Stimulated activated CD8-positive, alpha-beta memory T cell treated with anti-CD3 and anti-CD28 coated beads, Interleukin-7, amount 100 ng/mL, for 4 hours (primary cell): ENCODE results near the gene SLX1A.
"Not testable (repeated sequence)": the region's sequence is repeated elsewhere in the genome, so short reads cannot be mapped to it uniquely, and the experiment has no call there.

ENCODE experiments used
- DNase-seq, 2 donors: peaks; one replicate each; pipeline ENCODE4 v3.0.0-alpha.2; 2020; ENCODE audit warnings: low read depth in 2 of 2

SLX1A gene

DNA sequence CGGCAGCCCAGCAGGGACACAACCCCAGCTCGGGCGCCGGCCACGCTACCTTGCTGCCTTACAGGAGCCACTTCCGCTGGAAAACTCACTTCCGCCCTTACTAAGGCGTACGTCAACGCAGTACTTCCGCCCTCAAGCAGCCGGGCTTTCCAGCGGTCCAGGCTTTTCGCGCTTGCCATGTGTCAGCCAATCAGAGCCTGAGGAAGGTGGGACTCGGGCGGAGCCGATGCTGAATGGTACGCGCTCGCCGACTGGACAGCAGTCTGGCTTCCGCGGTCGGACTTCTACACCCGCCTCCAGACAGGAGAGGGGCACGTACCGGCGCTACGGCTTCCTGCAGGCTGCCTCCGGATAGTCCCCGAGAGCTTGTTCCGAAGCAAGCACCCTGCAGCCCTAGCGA, at the start of gene SLX1A, which contains the start of gene BOLA2B:
Gene SLX1A (plus strand): TSS at position 261 of the 400 bp plus-strand sequence. CDS start 210 bp downstream, outside the sequence.
Gene BOLA2B (minus strand): TSS at position 52 of the 400 bp plus-strand sequence. CDS start 71 bp downstream, outside the sequence.
- DNase-seq = not testable (repeated sequence)

DNA sequence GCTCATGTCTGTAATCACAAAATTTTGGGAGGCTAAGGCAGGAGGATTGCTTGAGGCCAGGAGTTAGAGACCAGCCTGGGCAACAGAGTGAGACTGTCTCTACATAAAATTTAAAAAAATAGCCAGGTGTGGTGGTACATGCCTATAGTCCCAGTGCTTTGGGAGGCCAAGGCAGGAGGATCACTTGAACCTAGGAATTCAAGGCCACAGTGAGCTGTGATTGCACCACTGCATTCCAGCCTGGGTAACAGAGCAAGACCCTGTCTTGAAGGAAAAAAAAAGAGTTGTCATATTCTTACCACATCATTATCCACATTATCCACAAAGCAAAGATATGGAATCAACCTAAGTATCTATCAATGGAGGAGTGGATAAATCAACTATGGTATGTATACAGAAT, 49.7 kb upstream of the SLX1A start:
- no peak for DNase-seq

DNA sequence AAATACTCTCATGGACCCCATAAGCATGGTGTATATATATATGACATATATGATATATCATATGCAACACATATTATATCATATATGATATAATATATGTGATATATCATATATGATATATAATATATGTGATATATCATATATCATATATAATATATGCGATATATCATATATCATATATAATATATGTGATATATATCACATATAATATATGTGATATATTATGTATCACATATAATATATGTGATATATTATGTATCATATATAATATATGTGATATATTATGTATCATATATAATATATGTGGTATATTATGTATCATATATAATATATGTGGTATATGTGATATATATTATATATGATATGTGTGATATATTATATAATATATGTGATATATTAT, 48.8 kb upstream of the SLX1A start:
- no peak for DNase-seq

DNA sequence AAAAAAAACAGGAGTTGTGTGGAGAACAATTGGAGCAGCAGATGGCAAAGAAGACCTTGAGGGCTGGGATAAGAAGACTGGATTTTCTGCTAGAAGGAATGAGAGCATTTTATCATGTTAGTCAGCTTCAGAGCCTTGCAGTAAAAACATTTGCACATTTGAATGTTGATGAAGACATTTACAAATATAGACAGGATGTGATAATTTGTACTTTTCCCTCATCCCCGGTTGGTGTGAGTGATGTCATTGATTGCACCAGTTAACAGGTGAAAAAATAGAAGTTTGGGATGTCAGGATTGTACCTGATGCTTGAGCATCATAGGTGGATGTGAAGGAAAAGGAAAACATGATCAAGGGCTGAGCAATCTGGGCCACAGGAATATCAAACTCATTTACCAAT, 48.0 kb upstream of the SLX1A start:
- no peak for DNase-seq

DNA sequence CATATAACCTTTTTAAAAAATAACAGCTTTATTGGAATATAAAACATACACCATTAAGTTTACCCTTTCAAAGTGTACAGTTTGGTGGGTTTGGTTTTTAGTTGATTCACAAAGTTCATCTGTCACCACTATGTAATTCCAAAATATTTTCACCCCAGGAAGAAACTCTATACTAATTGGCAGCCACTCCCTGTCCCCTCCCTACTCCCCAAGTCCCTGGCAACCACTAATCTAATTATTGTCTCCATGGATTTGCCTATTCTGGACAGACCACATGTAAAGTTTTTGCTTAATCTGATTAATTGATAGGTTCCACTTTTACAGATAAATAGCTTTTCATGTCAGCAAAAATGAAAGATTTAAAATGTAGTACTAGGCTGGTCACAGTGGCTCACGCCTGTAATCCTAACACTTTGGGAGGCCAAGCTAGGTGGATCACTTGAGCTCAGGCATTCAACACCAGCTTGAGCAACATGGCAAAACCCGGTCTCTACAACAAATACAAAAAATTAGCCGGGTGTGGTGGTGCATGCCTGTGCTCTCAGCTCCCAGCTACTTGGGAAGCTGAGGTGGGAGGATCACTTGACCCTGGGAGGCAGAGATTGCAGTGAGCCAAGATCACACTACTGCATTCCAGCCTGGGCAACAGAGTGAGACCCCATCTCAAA, 45.7 kb upstream of the SLX1A start:
- DNase-seq = no peak

DNA sequence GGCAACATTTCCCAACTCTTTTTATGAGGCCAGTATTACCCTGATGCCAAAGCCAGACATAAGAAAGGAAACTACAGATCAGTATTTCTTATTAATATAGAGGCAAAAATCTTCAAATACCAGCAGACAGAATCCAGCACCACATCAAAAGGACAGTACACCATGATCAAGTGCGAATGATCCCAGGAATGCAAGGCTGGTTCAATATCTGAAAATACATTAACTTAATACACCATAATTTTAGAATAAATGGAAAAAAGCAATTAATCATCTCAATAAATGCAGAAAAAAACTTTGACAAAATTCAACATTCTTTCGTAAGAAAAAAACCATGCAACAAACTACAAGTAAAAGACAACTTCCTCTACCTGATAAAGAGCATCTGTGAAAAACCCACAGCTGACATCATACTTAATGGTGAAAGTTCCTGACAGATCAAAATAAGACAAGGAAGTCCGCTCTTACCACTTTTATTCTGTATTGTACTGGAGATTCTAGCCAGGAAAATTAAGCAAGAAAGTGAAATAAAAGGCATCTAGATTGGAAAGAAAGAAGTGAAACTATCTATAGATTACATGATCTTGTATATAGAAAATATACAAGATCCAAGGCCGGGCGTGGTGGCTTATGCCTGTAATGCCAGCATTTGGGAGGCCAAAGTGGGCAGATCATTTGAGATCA, 44.3 kb upstream of the SLX1A start:
- DNase-seq = no peak

DNA sequence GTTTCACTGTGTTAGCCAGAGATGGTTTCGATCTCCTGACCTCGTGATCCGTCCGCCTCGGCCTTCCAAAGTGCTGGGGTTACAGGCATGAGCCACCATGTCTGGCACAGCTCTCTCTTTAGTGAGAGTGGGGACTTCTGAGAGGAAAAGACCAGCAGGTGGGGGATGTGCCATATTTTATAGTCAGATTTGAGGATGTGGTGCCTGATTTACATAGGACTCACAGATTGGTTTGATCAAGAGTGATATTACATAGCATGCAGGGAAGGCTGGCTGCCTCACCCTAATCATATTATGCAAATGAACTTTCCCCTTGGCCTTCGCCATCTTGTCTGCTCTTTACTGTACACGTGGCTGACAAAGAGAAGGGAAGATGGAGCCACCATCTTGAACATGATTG, 42.6 kb upstream of the SLX1A start:
- DNase-seq = no peak

DNA sequence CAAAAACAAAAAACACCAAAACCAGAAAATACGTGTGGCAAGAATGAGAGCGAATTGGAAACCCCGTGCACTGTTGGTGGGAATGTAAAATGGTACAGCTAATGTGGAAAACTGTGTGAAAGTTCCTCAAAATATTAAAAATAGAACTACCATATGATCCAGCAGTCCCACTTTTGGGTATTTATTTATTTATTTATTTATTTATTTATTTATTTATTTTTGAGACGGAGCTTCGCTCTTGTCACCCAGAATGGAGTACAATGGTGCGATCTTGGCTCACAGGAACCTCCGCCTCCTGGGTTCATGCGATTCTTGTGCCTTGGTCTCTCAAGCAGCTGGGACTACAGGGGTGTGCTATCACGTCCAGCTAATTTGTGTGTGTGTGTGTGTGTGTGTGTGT, 41.2 kb upstream of the SLX1A start:
- no peak for DNase-seq

DNA sequence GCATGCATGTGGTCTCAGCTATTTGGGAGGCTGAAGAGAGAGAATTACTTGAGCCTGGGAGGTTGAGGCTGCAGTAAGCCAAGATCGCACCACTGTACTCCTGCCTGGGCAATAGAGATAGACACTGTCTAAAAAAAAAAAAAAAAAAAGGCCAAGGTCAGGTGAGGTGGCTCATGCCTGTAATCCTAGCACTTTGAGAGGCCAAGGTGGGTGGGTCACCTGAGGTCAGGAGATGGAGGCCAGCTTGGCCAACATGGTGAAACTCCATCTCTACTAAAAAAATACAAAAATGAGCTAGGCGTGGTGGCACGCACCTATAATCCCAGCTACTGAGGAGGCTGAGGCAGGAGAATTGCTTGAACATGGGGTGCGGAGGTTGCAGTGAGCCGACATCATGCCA, 38.5 kb upstream of the SLX1A start:
- DNase-seq = no peak

DNA sequence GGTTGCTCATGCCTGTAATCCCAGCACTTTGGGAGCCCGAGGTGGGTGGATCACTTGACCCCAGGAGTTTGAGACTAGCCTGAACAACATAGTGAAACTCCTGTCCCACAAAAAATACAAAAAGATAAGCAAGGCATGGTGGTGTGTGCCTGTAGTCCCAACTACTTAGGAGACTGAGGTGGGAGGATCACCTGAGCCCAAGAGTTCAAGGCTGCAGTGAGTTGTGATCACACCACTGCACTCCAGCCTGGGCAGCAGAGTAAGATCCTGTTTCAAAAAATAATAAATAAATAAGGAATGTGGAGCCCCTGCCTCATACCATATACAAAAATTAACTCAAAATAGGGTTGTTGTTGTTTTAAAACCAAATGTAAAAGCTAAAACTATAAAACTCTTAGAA, 36.5 kb upstream of the SLX1A start:
- no peak for DNase-seq

DNA sequence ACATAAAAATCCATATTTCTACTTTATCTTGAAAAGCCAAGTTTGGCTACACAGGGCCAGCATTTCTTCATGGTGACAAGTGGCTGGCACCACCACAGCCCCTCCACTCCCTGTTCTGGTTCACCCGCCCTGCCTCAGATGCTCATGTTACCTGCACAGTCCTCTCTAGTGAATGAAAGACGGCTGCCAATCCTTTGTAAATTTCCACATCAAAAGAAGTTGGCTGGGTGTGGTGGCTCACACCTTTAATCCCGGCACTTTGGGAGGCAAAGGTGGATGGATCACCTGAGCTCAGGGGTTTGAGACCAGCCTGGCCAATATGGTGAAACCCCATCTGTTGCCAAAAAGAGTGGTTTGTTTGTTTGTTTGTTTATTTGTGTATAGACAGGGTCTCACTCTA, 30.1 kb upstream of the SLX1A start:
- DNase-seq = no peak

DNA sequence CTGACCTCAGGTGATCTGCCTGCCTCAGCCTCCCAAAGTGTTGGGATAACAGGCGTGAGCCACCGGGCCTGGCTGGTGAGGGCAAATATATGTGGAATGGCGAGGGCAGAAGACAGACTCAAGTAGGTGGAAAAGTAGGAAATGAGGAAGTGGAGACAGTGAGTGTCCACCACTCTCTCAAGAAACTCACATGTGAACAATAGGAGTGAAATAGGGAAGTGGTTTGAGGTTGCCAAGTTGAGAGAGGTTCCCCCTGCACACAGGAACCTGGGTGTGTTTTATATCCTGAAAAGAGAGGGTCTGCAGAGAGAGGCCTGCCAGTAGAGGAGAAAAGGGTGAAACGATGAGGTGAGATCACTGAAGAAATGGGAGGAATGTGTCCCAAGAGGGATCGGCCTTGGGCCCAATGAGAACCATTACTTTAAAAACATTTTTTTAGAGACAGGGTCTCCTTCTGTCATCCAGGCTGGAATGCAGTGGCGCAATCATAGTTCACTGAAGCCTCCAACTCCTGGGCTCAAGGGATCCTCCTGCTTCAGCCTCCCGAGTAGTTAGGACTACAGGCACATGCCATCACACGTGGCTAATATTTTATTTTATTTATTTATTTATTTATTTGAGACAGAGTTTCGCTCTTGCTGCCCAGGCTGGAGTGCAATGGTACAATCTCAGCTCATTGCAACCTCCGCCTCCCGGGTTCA, 27.3 kb upstream of the SLX1A start:
- no peak for DNase-seq

DNA sequence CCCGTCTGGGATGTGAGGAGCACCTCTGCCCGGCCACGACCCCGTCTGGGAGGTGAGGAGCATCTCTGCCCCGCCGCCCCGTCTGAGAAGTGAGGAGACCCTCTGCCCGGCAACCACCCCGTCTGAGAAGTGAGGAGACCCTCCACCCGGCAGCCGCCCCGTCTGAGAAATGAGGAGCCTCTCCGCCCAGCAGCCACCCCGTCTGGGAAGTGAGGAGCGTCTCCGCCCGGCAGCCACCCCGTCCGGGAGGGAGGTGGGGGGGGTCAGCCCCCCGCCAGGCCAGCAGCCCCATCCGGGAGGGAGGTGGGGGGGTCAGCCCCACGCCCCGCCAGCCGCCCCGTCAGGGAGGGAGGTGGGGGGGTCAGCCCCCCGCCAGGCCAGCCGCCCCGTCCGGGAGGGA, 24.9 kb upstream of the SLX1A start:
- DNase-seq = not testable (repeated sequence)

DNA sequence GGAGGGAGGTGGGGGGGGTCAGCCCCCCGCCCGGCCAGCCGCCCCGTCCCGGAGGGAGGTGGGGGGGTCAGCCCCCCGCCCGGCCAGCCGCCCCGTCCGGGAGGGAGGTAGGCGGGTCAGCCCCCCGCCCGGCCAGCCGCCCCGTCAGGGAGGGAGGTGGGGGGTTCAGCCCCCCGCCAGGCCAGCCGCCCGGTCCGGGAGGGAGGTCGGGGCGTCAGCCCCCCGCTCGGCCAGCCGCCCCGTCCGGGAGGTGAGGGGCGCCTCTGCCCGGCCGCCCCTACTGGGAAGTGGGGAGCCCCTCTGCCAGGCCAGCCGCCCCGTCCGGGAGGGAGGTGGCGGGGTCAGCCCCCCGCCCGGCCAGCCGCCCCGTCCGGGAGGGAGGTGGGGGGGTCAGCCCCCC, 24.3 kb upstream of the SLX1A start:
- not testable (repeated sequence) for DNase-seq

DNA sequence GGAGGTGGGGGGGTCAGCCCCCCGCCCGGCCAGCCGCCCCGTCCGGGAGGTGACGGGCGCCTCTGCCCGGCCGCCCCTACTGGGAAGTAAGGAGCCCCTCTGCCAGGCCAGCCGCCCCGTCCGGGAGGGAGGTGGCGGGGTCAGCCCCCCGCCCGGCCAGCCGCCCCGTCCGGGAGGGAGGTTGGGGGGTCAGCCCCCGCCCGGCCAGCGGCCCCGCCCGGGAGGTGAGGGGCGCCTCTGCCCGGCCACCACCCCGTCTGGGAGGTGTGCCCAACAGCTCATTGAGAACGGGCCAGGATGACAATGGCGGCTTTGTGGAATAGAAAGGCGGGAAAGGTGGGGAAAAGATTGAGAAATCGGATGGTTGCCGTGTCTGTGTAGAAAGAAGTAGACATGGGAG, 23.5 kb upstream of the SLX1A start:
- DNase-seq = not testable (repeated sequence)

DNA sequence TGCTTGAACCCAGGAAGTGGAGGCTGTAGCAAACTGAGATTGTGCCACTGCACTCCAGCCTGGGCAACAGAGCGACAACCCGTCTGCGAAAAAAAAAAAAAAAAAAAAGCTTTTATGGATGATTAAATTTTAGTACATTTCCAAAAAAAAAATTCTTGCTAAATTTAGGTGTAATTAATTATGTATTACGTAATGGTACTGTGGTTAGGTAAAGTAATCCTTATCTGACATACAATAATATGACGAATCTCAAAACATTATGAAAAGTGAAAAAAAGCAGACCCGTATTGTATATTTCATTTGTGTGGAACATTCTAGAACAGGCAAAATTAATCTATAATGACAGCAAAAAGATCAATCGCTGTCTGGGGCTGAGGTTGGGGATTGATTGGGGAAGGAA, 20.6 kb upstream of the SLX1A start:
- DNase-seq = no peak

DNA sequence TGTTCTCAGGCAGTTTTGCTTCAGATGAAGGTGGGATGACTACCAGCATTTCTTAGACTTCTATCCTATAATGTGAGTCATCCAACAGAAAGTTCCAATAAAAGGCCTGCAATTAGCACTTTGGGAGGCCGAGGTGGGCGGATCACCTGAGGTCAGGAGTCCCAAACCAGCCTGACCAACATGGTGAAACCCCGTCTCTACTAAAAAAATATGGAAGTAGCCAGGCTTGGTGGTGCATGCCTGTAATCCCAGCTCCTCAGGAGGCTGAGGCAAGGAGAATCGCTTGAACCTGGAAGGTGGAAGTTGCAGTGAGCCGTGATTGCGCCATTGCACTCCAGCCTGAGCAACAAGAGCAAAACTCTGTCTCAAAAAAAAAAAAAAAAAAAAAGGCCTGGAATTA, 16.8 kb upstream of the SLX1A start:
- not testable (repeated sequence) for DNase-seq

DNA sequence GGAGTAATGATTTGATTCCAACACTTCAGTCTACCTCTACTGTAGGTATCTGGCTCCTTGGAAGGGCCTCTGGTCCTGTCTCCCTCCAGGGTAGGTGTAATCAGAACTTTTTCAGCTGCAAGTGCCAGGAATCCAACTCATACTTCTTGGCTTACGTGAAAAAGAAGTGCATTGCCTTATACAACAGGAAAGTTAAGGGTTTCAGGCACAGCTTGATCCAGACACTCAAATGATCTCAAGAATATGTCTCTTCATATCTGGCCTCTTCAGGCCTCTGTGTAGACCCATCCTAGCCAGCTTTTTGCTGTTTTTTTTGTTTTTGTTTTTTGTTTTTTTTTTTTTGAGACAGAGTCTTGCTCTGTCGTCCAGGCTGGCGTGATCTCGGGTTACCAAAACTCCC, 14.5 kb upstream of the SLX1A start:
- DNase-seq = no peak

DNA sequence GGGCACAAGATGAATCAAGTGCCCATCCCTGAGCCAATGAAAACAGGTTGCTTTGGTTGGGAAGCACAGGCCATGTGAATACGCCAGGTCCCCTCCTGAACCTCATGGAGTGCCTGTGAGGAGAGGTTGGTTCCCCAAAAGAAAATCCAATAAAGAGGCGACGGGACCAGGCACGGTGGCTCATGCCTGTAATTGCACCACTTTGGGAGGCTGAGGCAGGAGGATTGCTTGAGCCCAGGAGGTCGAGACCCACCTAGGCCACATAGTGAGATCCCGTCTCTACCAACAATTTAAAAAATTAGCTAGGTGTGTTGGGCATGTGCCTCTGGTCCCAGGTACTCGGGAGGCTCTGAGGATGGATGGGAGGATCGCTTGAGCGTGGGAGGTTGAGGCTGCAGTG, 13.7 kb upstream of the SLX1A start:
- no peak for DNase-seq

DNA sequence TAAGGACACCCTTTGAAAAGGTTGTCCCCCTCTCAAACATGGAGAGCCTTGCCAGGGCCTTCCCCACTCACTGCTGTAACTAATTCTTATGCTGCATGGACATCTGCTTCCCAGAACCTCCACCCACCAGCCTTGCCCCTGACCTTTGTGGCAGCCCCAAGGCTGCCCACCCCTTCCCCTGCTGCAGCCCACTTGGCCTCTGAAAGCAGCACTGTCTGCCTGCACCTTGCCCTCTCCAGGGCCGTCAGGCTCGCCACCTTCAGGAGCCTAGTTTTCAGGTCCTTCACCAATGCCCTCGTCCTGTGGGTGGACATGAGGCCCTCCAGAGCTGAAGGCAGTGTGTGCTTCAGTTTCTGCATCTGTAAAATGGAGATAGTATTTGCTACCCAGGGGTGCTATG, 12.9 kb upstream of the SLX1A start:
- no peak for DNase-seq

DNA sequence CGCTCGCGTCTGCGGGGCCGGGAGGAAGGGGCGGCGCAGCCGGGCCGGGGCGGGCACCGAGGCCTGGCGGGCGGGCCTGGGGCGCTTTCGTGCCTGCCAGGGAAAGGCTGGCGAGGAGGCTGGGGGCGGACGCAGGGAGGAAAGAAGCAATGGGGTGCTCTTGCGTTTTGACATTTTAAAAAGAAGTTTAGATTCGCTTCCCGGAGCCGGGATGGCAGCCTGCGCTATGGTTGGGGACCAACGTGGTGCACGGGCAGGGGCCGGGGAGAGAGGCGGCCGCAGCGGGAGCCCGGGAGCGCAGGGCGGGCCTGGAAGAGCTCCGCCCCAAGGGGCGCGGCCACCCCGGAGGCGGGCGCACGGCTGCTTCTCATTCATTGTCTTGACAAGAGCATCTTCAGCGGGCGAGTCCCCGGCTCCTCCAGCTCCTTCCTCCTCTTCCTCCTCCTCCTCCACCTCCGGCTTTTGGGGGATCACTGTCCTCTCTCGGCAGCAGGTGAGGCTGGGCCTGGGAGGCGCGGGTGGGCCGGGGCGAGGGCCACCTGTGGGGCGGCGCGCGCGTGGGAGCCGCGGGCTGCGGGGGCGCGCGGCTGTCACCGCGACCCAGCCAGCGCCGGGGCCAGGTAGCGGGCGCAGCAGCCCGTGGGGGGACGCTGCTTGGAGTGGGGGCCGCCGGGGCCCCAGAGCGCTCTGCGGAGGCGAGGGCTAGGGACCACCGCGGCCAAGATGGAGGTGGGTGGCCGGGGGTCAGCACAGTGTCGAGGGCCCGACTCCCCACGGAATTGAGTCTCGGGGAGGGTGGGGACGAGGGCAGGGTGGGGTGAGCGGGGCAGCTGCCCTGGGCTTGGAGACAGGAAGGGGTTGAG, 10.2 kb upstream of the SLX1A start, which contains the start of gene CORO1A:
Gene CORO1A (plus strand): TSS at position 370 of the 863 bp plus-strand sequence. CDS start 1,608 bp downstream, outside the sequence.
- DNase-seq = peak; percentile 57 to 79
